ENCODE measurements around the gene ARL3. TPM values are rescaled to one million over a fixed set of nuclear protein-coding genes. Genes with fewer than 3 reads are reported as not detected.
A peak's percentile ranks its signal among the peaks of the same experiment; 100 is the strongest.

Gene ARL3
- total RNA-seq, 4 donors from 2014 or later = 2.2 to 3.4 (median 2.8) TPM

GRCh38 chr10:102645741-102646609 lies 68.2 kb downstream of the ARL3 start:
- intact Hi-C loops (cut with DNase I; ENCODE audit: low total_unique reads) = no loop called here
- Histone ChIP-seq H3K27me3 (no peaks in the 10 kb centered on the region), H3K4me3 (peak overlapping the region; percentile 63 to 99 (median 92)), H3K9me3 (no peaks in the 10 kb centered on the region), H3K36me3 (no peaks in the 10 kb centered on the region), H3K4me1 (peaks cover 43 to 57% (median 57%) of the 10 kb centered on the region in 4 donors), H3K27ac (peak overlapping the region; percentile 96 to 100 (median 100))
- in situ Hi-C loops (cut with MboI; ENCODE audit: low pct_ligation_motif_present in 1 of 4, low pct_unique_long_range_greater_than_20kb in 1 of 4, low sequenced_read_pairs in 3 of 4) = no loop called here
- DNase-seq = peak; percentile 87
- peak; percentile 63 to 74 (median 73) for TF ChIP-seq POLR2AphosphoS5 (IDR thresholded peaks at IDR 0.05)
- peak in 2 of 5 experiments; percentile 36 to 41 for TF ChIP-seq CTCF (IDR thresholded peaks at IDR 0.05)
- TF ChIP-seq POLR2A (IDR thresholded peaks at IDR 0.05) = peak; percentile 71
- peak; percentile 2 for TF ChIP-seq EP300 (IDR thresholded peaks at IDR 0.05; ENCODE audit: low read depth)
- WGBS, 2 donors (ENCODE audit: low coverage in 1 of 2) = 1% methylated on average over 27 of the region's 29 CpGs; no CpG with 5 or more reads in 1 of the 2 donors

GRCh38 chr10:102645388-102645740 lies 68.8 kb downstream of the ARL3 start:
- H3K9me3 ChIP-seq = no peaks in the 10 kb centered on the region
- intact Hi-C loops (cut with DNase I; ENCODE audit: low total_unique reads) (no loop called here), in situ Hi-C loops (cut with MboI; ENCODE audit: low pct_ligation_motif_present in 1 of 4, low pct_unique_long_range_greater_than_20kb in 1 of 4, low sequenced_read_pairs in 3 of 4) (no loop called here)
- no peaks in the 10 kb centered on the region for H3K36me3 ChIP-seq
- TF ChIP-seq EP300 (IDR thresholded peaks at IDR 0.05; ENCODE audit: low read depth) = peak; percentile 62
- peak; percentile 32 to 67 (median 60) for TF ChIP-seq POLR2AphosphoS5 (IDR thresholded peaks at IDR 0.05)
- peak; percentile 67 for TF ChIP-seq POLR2A (IDR thresholded peaks at IDR 0.05)
- TF ChIP-seq CTCF (IDR thresholded peaks at IDR 0.05) = no peak
- H3K4me1 ChIP-seq = peaks cover 36 to 51% (median 51%) of the 10 kb centered on the region in 4 donors
- DNase-seq = peak; percentile 80
- peak overlapping the region; percentile 96 to 100 (median 100) for H3K27ac ChIP-seq
- WGBS, 2 donors (ENCODE audit: low coverage in 1 of 2) = 2% methylated on average over 12 of the region's 12 CpGs; no CpG with 5 or more reads in 1 of the 2 donors
- peak overlapping the region; percentile 63 to 99 (median 92) for H3K4me3 ChIP-seq
- no peaks in the 10 kb centered on the region for H3K27me3 ChIP-seq

- H3K9me3 ChIP-seq = no peaks in the 10 kb centered on the region
- peaks cover 31 to 45% (median 45%) of the 10 kb centered on the region in 4 donors for H3K4me1 ChIP-seq
- H3K36me3 ChIP-seq = no peaks in the 10 kb centered on the region
- H3K27ac ChIP-seq = peak overlapping the region; percentile 96 to 100 (median 100)
- H3K4me3 ChIP-seq = peak overlapping the region; percentile 63 to 99 (median 92)
- in situ Hi-C loops (cut with MboI; ENCODE audit: low pct_ligation_motif_present in 1 of 4, low pct_unique_long_range_greater_than_20kb in 1 of 4, low sequenced_read_pairs in 3 of 4) (no loop called here), intact Hi-C loops (cut with DNase I; ENCODE audit: low total_unique reads) (no loop called here)
- 1% methylated on average over 45 of the region's 62 CpGs; no CpG with 5 or more reads in 1 of the 2 donors for WGBS, 2 donors (ENCODE audit: low coverage in 1 of 2)
- peak; percentile 89 for DNase-seq
- H3K27me3 ChIP-seq = no peaks in the 10 kb centered on the region
- TF ChIP-seq EP300 (IDR thresholded peaks at IDR 0.05; ENCODE audit: low read depth) (no peak), CTCF (IDR thresholded peaks at IDR 0.05) (peak; percentile 63 to 93 (median 71)), POLR2A (IDR thresholded peaks at IDR 0.05) (peak; percentile 75), POLR2AphosphoS5 (IDR thresholded peaks at IDR 0.05) (peak; percentile 59 to 88 (median 80))
Observed at GRCh38 chr10:102644646-102645387, 69.4 kb downstream of the ARL3 start.
